ENCODE data around the gene OVOL1.
"Not testable (repeated sequence)": the region's sequence is repeated elsewhere in the genome, so short reads cannot be mapped to it uniquely, and the experiment has no call there.

The OVOL1 gene

GRCh38 chr11:65816696-65817095 lies 29.8 kb downstream of the OVOL1 start:
- no peak for DNase-seq (ENCODE audit: low spot score)

GRCh38 chr11:65817312-65817834 lies 30.5 kb downstream of the OVOL1 start:
- no peak for DNase-seq (ENCODE audit: low spot score)

GRCh38 chr11:65817835-65818680 lies 31.2 kb downstream of the OVOL1 start:
- peak; percentile 96 for DNase-seq (ENCODE audit: low spot score)

- no peak for DNase-seq (ENCODE audit: low spot score)
These were observed 34.2 kb downstream of the OVOL1 start for GRCh38 chr11:65821107-65821506.

GRCh38 chr11:65822776-65823528 lies 36.1 kb downstream of the OVOL1 start:
- no peak for DNase-seq (ENCODE audit: low spot score)

GRCh38 chr11:65826984-65827735 lies 40.3 kb downstream of the OVOL1 start:
- no peak for DNase-seq (ENCODE audit: low spot score)

- DNase-seq (ENCODE audit: low spot score): no peak
These were observed 42.6 kb downstream of the OVOL1 start for GRCh38 chr11:65829459-65829858.

- not testable (repeated sequence) for DNase-seq (ENCODE audit: low spot score)
These were observed 45.4 kb downstream of the OVOL1 start for GRCh38 chr11:65832231-65832630.

- DNase-seq (ENCODE audit: low spot score): peak; percentile 96
These were observed 46.6 kb downstream of the OVOL1 start, which contains the start of gene SNX32 for GRCh38 chr11:65833297-65834030. Gene SNX32, plus strand, starts transcription at chr11:65833963. Its CDS starts 103 bp downstream, at chr11:65834066.

GRCh38 chr11:65834202-65834601 lies 47.3 kb downstream of the OVOL1 start:
- no peak for DNase-seq (ENCODE audit: low spot score)

GRCh38 chr11:65842144-65842543 lies 55.3 kb downstream of the OVOL1 start:
- DNase-seq (ENCODE audit: low spot score): no peak

- DNase-seq (ENCODE audit: low spot score): no peak
These were observed 56.9 kb downstream of the OVOL1 start for GRCh38 chr11:65843811-65844210.

GRCh38 chr11:65844231-65844872 lies 57.5 kb downstream of the OVOL1 start:
- no peak for DNase-seq (ENCODE audit: low spot score)

Data from left forelimb (tissue), 1 donor.